HG03432 (cell line): ENCODE results near the gene KRTAP19-6.
"Not testable (repeated sequence)": the region's sequence is repeated elsewhere in the genome, so short reads cannot be mapped to it uniquely, and the experiment has no call there.

ENCODE experiments used
- ATAC-seq: cut with Tn5 transposase; IDR thresholded peaks from one replicate; pipeline ENCODE4 v1.9.1; 2021; ENCODE audit warnings: mild to moderate bottlenecking, moderate library complexity; ENCODE audit not compliant: unreplicated experiment

Gene KRTAP19-6

DNA sequence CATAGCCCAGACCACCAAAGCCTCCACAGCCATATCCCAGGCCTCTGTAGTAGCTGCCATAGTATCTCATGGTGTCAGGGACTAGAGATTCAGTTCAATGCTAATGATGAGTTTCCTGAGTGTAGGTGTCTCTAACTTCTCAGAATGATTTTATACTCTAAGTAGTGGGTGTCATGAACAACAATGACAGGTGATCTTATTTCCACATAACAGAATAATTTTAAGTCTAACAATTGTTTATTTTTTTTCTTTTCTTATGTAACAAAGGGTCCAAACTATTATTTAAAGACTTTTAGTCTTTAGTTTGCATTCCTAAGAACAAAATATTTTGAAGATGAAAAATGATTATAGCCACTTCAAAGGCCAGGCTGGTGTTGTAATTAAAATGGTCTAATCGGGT is at the start of gene KRTAP19-6:
Gene KRTAP19-6 (minus strand): TSS at position 101 of the 400 bp plus-strand sequence. CDS start 31 bp downstream, at position 70.
- no peak for ATAC-seq

DNA sequence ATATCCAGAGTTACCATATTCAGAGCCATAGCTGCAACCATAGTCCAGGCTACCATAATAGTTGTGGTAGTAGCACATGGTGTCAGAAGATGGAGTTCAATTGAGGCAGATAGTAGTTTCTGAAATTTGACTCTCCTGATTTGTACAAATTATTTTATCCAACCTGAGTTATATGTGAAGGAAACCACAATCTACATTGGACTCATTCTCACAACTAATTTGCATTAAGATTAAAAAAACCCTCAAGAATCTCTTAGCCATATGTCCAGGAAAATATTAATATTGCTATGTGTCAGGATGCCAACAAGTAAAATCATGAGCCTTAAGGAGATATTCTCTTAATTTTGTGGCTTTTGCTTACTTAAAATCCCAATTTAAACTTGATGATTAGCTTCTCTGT is 48.6 kb upstream of the KRTAP19-6 start, which contains the start of gene KRTAP22-2:
Gene KRTAP22-2 (minus strand): TSS at position 101 of the 400 bp plus-strand sequence.
- no peak for ATAC-seq

DNA sequence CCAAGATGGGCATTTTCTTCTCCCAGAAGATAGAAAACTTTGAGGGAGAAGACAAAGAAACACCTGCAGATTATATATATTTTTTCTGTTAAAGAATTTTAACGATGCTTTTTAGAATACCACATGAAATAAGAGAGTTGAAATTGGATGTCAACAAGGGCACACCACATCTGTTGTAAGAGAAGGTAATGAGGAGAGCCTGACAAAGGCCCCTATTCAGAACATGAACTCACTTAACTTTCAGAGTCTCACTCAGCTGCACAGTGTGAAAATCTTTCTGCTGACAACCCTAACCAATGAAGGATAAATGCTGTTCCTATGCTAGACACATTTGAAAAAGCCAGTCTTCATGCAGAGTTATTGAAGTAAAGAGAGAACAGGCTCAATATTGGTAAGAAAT is 41.2 kb upstream of the KRTAP19-6 start:
- ATAC-seq, result no peak

GRCh38 chr21:30580132-30580531 is 38.5 kb upstream of the KRTAP19-6 start:
- no peak for ATAC-seq

DNA sequence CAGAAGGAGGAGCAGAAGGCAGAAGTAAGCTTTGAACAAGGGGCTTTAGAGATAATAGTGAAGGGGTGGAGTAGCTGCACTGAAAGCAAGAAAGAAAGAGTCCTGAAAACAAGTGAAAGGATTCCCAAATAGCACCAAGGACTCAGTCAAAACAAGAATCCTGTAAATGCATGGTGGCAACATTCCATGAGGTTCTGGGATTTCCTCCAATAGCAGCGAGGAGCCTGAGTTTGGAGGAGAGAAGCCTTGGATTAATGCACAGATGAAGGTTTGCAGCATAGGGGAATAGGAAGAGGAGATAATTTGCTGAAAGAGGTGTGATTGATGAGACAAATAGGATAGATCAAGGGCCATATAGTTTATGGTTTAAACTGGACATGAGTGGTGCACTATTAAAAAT is 37.7 kb upstream of the KRTAP19-6 start:
- ATAC-seq, result no peak

- no peak for ATAC-seq
Observed at GRCh38 chr21:30577766-30578165, 36.1 kb upstream of the KRTAP19-6 start.

GRCh38 chr21:30567617-30568016 is 26.0 kb upstream of the KRTAP19-6 start:
- no peak for ATAC-seq

- ATAC-seq, result no peak
Observed at GRCh38 chr21:30563630-30564029, 22.0 kb upstream of the KRTAP19-6 start.

DNA sequence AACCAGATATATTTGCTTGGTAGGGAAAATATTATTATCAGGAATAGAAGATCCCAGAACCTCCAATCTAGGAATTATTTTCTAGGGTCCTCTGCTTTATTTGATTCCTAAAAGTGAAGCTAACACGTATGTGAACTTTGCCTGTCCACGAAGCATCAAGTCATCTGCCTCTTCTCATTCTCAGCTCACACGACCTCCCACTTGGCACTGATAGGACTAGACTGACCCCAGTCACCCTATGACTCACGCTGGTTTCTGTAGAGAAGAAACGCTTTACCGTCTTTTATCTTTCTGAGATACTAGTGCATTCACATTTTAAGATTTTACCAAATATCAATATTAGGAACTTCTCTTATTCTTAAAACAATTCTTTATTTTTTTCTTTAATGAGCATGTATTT is 21.4 kb upstream of the KRTAP19-6 start:
- ATAC-seq, result no peak

GRCh38 chr21:30561957-30562356 is 20.3 kb upstream of the KRTAP19-6 start:
- ATAC-seq, result no peak

GRCh38 chr21:30561264-30561895 is 19.7 kb upstream of the KRTAP19-6 start, which contains the start of gene KRTAP19-7:
Gene KRTAP19-7, minus strand, starts transcription at chr21:30561314. Its CDS starts 25 bp downstream, at chr21:30561289.
- no peak for ATAC-seq

DNA sequence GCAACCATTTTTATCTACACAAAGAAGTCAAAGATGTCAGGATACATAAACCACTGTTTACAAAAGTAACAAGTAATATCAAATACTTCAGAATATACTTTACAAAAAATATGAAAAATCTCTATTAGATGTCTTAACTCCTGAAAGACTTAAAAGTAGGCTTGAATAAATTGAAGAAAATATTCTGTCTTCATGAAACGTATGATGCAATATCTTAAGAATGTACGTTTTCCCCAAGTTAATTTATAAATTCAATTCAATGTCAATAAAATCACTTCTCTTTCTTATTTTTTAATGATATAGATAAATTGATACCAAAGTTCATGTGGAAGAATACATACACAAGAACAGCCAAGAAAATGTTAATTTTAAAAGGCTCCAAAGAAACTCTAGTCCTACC is 13.4 kb upstream of the KRTAP19-6 start:
- no peak for ATAC-seq

GRCh38 chr21:30552782-30553181 is 11.1 kb upstream of the KRTAP19-6 start:
- no peak for ATAC-seq

- no peak for ATAC-seq
Observed at GRCh38 chr21:30518876-30519275, 22.8 kb downstream of the KRTAP19-6 start.

- ATAC-seq, result no peak
Observed at GRCh38 chr21:30515681-30516080, 26.0 kb downstream of the KRTAP19-6 start.

DNA sequence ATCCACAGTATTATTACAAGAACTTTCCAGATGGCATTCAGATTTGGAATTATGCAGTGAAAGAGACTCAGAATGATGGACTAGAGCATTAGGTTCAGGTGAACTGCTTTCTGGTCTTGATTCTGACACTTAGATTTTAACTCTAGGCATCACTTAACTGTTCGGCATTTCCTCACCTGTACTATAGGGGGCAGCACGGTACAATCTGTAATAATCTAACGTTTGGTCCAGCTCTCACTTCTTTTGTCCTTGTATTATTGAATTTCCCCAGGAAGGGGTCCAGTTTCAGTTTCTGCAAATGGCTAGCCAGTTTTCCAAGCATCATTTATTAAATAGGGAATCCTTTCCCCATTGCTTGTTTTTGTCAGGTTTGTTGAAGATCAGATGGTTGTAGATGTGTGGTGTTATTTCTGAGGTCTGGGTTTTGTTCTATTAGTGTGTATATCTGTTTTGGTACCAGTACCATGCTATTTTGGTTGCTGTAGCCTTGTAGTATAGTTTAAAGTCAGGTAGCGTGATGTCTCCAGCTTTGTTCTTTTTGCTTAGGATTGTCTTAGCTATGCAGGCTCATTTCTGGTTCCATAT is 36.0 kb downstream of the KRTAP19-6 start:
- ATAC-seq, result not testable (repeated sequence)

- no peak for ATAC-seq
Observed at GRCh38 chr21:30502041-30502440, 39.6 kb downstream of the KRTAP19-6 start, which contains the start of gene KRTAP19-5. Gene KRTAP19-5, minus strand, starts transcription at chr21:30502141. Its CDS starts 51 bp downstream, at chr21:30502090.

- ATAC-seq, result no peak
Observed at GRCh38 chr21:30497065-30497464, 44.6 kb downstream of the KRTAP19-6 start, which contains the start of gene KRTAP19-4. Gene KRTAP19-4, minus strand, starts transcription at chr21:30497165. Its CDS starts 55 bp downstream, at chr21:30497110.

DNA sequence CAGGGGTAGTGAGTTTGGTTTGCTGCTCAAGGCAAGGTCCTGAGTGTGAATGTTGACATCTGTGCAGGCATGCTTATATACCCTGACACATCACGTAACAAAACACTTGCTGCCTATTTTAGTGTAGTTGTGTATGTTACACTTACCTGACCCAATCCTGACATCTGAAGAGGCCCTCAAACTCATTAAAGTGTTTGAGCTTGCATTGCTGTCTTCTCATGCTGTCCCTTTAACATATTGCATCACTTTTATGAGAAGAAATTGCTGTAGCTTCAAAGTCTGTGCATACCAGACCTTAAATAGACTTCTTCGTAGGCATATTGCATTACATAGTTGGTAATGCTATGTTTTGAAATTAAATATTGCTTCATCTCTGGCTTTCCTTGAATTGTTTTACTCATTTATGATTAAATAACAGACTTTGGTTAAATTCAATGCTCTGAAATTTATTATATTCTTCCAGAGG is 49.7 kb downstream of the KRTAP19-6 start, which contains the start of gene KRTAP19-3:
Gene KRTAP19-3 (minus strand): TSS at position 51 of the 466 bp plus-strand sequence. CDS start 56 bp downstream, outside the sequence.
- no peak for ATAC-seq
